GM12801 (cell line): Measurements from ENCODE around the gene TRABD.

ENCODE experiments used
- TF ChIP-seq, protein P1 (sequence below): IDR thresholded peaks from one replicate; pipeline ENCODE4 v1.5.1; 2011; ENCODE audit warnings: control low read depth; ENCODE audit not compliant: insufficient read length; ENCODE audit errors: extremely low read depth

Gene TRABD

GRCh38 chr22:50228366-50228765, 42.7 kb downstream of the TRABD start:
- TF ChIP-seq, protein P1, sequence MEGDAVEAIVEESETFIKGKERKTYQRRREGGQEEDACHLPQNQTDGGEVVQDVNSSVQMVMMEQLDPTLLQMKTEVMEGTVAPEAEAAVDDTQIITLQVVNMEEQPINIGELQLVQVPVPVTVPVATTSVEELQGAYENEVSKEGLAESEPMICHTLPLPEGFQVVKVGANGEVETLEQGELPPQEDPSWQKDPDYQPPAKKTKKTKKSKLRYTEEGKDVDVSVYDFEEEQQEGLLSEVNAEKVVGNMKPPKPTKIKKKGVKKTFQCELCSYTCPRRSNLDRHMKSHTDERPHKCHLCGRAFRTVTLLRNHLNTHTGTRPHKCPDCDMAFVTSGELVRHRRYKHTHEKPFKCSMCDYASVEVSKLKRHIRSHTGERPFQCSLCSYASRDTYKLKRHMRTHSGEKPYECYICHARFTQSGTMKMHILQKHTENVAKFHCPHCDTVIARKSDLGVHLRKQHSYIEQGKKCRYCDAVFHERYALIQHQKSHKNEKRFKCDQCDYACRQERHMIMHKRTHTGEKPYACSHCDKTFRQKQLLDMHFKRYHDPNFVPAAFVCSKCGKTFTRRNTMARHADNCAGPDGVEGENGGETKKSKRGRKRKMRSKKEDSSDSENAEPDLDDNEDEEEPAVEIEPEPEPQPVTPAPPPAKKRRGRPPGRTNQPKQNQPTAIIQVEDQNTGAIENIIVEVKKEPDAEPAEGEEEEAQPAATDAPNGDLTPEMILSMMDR: no peak

DNA sequence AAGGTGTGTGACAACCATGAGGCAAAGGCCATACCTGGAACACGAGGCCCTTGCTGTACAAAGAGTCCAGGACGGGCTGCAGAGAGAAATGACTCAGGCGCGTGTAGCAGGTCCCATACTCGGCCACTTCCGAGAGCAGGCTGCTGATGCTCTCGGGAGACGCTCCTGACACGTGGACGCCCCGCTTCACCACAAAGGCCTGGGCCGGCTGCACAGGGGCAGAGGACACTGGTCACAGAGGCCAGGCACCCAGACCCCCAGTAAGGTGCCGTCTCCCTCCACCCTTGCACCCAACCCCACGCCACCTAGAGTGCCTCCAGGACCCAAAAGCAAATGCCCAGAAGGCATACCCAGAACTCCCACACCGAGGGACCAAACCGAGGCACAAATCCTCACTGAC, 43.7 kb downstream of the TRABD start:
- TF ChIP-seq, protein P1: no peak

GRCh38 chr22:50232481-50233151, 46.9 kb downstream of the TRABD start:
- TF ChIP-seq, protein P1: no peak

GRCh38 chr22:50233223-50233622, 47.5 kb downstream of the TRABD start:
- TF ChIP-seq, protein P1: no peak

- TF ChIP-seq, protein P1: no peak
Measured at GRCh38 chr22:50236731-50237409, 51.2 kb downstream of the TRABD start.

DNA sequence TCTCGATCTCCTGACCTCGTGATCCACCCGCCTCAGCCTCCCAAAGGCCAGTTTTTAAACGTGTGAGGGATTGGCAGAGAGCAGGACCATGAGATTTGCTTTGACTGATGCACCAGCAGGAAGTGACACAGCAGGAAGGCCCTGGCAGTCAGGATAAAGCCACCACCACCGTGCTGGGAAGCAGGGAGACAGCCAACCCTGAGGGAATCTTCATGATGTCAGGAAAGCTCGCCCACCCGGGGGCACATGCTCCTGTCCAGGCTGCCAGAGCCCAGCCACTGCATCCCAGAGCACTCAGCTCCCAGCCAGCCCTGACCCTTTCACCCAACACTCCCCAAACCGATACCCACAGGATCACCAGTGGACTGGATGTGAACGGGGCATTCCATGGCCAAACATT, 53.0 kb downstream of the TRABD start:
- TF ChIP-seq, protein P1: no peak

GRCh38 chr22:50242406-50242949, 56.8 kb downstream of the TRABD start:
- TF ChIP-seq, protein P1: no peak
